Fibroblast of pulmonary artery (primary cell): ENCODE results near the gene SLC35G1.

ENCODE experiments used
- DNase-seq: peaks from one replicate; pipeline ENCODE4 v3.0.0-alpha.2; 2010; ENCODE audit warnings: low read depth
- H3K4me3 ChIP-seq: replicated peaks from 2 replicates; pipeline ENCODE4 v1.5.1; 2011; ENCODE audit warnings: low read depth, mild to moderate bottlenecking, control low read depth, low read length, moderate library complexity
- TF ChIP-seq, protein P1 (sequence below): IDR thresholded peaks from 2 replicates; pipeline ENCODE4 v1.5.1; 2011; ENCODE audit warnings: mild to moderate bottlenecking, control low read depth, low read length, inconsistent platforms; ENCODE audit errors: missing control alignments

Gene SLC35G1

DNA sequence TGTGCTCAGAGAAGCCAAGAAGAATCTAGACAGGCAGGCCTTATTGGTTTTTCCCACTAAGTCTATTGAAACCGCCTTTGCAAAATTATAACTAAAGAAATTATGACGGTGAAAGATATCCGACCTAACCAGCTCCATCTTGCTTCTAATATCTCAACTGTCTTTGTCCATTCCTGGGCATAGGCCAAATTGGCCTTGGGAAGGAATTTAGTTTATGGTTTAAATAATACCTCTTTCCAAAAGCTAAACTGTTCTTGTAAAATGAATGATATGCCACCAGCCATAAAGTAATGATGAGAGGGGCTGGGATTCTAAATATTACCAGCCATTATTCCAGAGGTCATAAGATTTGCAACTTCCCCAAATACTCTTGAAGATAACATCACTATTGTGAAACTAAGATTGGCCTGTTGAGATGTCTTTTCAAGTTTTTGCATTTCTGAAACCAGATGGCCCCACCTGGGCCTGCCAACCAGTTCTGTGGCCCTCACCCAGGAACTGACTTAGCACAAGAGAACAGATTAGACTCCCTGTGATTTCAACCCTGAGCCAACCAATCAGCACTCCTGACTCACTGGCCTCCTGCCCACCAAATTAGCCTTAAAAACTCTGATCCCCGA is 41.2 kb upstream of the SLC35G1 start:
- DNase-seq = no peak
- TF ChIP-seq, protein P1, sequence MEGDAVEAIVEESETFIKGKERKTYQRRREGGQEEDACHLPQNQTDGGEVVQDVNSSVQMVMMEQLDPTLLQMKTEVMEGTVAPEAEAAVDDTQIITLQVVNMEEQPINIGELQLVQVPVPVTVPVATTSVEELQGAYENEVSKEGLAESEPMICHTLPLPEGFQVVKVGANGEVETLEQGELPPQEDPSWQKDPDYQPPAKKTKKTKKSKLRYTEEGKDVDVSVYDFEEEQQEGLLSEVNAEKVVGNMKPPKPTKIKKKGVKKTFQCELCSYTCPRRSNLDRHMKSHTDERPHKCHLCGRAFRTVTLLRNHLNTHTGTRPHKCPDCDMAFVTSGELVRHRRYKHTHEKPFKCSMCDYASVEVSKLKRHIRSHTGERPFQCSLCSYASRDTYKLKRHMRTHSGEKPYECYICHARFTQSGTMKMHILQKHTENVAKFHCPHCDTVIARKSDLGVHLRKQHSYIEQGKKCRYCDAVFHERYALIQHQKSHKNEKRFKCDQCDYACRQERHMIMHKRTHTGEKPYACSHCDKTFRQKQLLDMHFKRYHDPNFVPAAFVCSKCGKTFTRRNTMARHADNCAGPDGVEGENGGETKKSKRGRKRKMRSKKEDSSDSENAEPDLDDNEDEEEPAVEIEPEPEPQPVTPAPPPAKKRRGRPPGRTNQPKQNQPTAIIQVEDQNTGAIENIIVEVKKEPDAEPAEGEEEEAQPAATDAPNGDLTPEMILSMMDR = no peak
- H3K4me3 ChIP-seq = no peak overlapping the region

DNA sequence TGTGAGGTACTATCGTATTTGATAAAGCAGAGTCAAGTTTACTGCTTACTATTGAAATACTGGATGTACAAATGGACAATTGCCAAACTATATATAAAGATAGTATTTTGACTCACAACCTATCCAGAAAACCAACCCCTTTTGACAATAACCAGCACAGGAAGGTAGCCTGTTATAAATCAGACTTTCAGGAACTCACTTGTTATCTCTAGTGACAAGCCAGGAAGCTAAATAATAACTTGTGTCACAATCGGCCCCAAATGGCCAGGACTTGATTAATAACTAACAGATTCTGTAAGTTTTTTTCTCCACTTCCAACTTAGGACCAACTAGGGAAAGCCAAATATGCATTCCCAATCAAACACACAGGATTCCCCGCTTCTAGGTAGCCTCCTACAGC is 38.8 kb upstream of the SLC35G1 start:
- H3K4me3 ChIP-seq = no peak overlapping the region
- TF ChIP-seq, protein P1 = no peak
- DNase-seq = peak; percentile 6

DNA sequence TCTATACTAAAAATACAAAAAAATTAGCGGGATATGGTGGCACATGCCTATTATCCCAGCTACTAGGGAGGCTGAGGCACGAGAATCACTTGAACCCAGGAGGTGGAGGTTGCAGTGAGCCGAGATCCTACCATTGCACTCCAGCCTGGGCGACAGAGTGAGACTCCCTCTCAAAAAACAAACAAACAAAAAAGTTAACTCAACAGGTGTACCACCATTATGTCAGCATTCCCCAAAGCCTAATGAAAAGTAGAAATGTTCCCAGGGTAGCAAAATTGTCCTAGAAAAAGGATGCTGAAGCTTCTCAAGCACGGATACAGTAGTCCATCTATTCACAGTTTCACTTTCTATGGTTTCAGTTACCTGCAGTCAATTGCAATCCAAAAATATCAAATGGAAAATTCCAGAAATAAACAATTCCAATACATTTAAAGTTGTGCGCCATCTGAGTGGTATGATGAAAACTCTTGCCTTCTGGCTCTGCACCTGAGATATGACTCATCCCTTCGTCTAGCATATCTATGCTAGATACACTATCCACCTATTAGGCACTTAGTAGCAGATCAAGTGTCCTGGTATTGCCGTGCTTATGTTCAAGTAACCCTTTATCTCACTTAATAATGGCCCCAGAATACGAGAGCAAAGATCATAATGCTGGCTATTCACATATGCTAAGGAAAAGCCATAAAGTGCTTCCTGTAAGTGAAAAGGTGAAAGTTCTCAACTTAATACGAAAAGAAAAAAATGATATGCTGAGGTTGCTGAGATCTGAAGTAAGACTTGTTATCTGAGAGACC is 37.2 kb upstream of the SLC35G1 start:
- H3K4me3 ChIP-seq = no peak overlapping the region

DNA sequence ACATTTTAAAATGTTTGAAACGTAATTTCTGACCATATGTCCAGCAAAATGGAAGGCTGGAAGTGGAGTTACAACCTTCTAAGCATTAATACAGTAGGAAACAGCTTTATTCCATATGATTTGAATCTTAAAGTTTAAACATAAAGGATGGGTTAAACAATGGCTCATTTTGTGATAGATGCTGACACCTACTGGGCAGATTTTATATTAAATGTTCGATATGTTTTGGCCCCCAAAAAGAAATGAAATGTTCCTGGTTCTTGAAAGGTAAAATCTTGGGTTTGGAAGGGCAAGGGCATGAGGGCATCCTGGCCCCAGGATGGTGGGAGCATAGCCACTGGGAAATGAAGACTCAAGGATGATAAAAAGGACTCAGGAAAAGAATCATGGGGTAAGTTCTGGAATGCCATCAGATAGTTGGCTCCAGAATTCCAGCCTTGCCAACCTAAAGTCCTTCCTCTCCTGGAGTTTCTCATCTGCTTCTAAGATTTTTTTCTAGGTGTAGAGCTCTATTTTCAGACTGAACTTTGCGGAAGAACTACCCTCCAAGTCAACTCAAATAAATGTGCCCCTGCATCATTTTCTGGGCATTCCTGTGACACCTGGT is 34.6 kb upstream of the SLC35G1 start:
- TF ChIP-seq, protein P1 = peak; percentile 30
- no peak overlapping the region for H3K4me3 ChIP-seq
- DNase-seq = peak; percentile 15

More for the DNA sequence above, 37.2 kb upstream of the SLC35G1 start:
- TF ChIP-seq, protein P1 = no peak
- DNase-seq = no peak

DNA sequence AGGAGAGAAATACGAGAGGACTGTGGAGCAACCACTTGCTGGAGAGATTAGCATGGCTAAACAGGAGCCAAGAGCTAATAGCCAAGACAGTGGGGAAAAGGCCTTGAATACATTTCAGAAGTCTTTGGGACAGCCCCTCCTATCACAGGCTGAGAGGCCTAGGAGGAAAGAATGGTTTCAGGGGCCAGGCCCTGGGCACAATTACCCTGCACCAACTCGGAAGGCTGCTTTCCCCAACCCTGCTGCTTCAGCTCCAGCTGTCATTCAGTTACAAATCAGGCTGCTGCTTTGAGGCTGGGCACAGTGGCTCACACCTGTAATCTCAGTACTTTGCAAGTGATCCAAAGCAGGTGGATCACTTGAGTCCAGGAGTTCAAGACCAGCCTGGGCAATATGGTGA is 32.0 kb upstream of the SLC35G1 start:
- TF ChIP-seq, protein P1 = no peak
- no peak overlapping the region for H3K4me3 ChIP-seq

DNA sequence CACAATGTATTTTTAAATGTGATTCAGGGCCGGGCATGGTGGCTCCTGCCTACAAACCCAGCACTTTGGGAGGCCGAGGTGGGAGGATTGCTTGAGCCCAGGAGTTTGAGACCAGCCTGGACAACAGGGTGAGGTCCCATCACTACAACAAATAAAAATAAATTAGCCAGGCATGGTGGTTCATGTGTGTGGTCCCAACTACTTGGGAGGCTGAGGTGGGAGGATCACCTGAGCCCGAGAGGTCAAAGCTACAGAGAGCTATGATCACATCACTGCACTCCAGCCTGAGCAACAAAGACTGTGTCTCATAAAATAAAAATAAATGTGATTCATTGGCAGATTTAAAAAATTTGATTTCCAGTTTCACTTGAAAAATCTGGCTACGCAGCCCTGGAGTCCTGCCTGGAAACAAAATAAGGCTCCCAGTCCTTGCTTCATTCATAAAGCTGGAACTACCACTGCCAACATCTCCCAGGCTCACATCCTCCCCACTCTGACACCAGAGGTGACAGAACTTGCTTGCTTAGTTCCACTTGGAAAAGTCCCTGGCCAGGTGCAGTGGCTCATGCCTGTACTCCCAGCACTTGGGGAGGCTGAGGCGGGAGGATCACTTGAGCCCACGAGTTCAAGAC is 27.9 kb upstream of the SLC35G1 start:
- no peak for DNase-seq
- TF ChIP-seq, protein P1 = no peak
- H3K4me3 ChIP-seq = no peak overlapping the region

More for the DNA sequence above, 32.0 kb upstream of the SLC35G1 start:
- no peak for DNase-seq
